Ovary (tissue), 9 donors: ENCODE data around the gene MOXD1. TPM values are rescaled to one million over a fixed set of nuclear protein-coding genes. Genes with fewer than 3 reads are reported as not detected.
"Not testable (repeated sequence)": the region's sequence is repeated elsewhere in the genome, so short reads cannot be mapped to it uniquely, and the experiment has no call there.

Source experiments
- DNase-seq, 5 donors: peaks; one replicate each; pipeline ENCODE4 v3.0.0-alpha.2; 2019 to 2020
- H3K27ac ChIP-seq, 2 donors: fragments of 200-600 bp; one replicate each; pipeline versions ENCODE4 v1.5.1 to v1.8.0; 2019 to 2022
- H3K27me3 ChIP-seq: fragments of 200-600 bp; one replicate; pipeline ENCODE4 v1.8.0; 2022
- H3K36me3 ChIP-seq: fragments of 200-600 bp; sonication (generic); one replicate; pipeline ENCODE4 v1.5.1; 2019
- H3K4me1 ChIP-seq: one replicate; pipeline ENCODE4 v1.8.1; 2013; ENCODE audit warnings: mild to moderate bottlenecking, moderate library complexity; ENCODE audit not compliant: insufficient read depth
- H3K4me3 ChIP-seq: fragments of 200-600 bp; sonication (generic); one replicate; pipeline ENCODE4 v1.5.1; 2017
- H3K9me3 ChIP-seq, 2 donors: fragments of 200-600 bp in 1 of 2; sonication (generic) in 1 of 2; one replicate each; pipeline versions ENCODE4 v1.5.1 to v1.8.1; 2013 to 2019; ENCODE audit warnings: mild to moderate bottlenecking in 1 of 2, moderate library complexity in 1 of 2
- CTCF ChIP-seq, 3 donors: fragments of 450-650 bp in 2 of 3; fragments of 200-600 bp in 1 of 3; IDR thresholded peaks; one replicate each; pipeline versions ENCODE4 v1.5.1 to v1.8.0; 2016 to 2022; ENCODE audit warnings: antibody characterized with exemption in 3 of 3, mild to moderate bottlenecking in 1 of 3
- EP300 ChIP-seq: sonication (generic); formaldehyde crosslinking; IDR thresholded peaks from one replicate; pipeline ENCODE4 v1.6.1; 2017; ENCODE audit warnings: antibody characterized with exemption
- POLR2A ChIP-seq: fragments of 450-650 bp; IDR thresholded peaks from one replicate; pipeline ENCODE4 v1.6.1; 2017; ENCODE audit warnings: antibody characterized with exemption, mild to moderate bottlenecking, moderate library complexity
- WGBS, 3 donors: extraction: QIAGEN DNeasy Blood & Tissue Kit in 1 of 3; methylation state at CpG; one replicate each; pipeline versions ENCODE4 v1.1.5 to v1.1.7; 2013 to 2017; 5-methylcytosine and 5-hydroxymethylcytosine counted together
- intact Hi-C, 4 donors: fragments of 100-400 bp; cut with DNase I; formaldehyde crosslinking; loops; one replicate each; pipeline versions ENCODE4 v1.11.0 to v1.15.1; 2022 to 2023
- polyA plus RNA-seq, 2 donors: library from polyadenylated mRNA; stranded (reverse); fragments of 200-250 nt in 1 of 2; fragments of 350-450 nt in 1 of 2; fragmentation: Illumina TruSeq in 1 of 2; extraction: RNeasy Lipid Tissue Mini Kit (QIAGEN cat#74804) in 1 of 2; gene quantifications; one replicate each; pipeline ENCODE4 v1.2.3, GENCODE V29; 2013 to 2014
- total RNA-seq, 7 donors: library from RNA; depleted of rRNA in 2 of 7; stranded (reverse); fragments of >200 nt in 2 of 7; fragmentation: NEBNext Ultra II Directional in 3 of 7; extraction: Animal tissue kit (Norgen Biotek cat#: 25700) in 3 of 7; gene quantifications; one replicate each; pipeline versions ENCODE4 v1.1.0 to v1.2.4, GENCODE V29; 2016 to 2023
- donor health status: DM: no; HTN: no; CAD: no; lungs with moderate emphysema.
- donor health status: DM: no; HTN: no; CAD: no.
- donor health status: Bipolar disorder and iron deficiency.
- donor health status: DM: yes; HTN: yes; CAD: no.
- donor health status: DM: no; HTN: no; CAD: no.
- donor health status: DM: yes; HTN: yes; CAD: no.

Gene MOXD1
- total and polyA plus RNA-seq, 9 donors, result 0.31 to 4.2 (median 0.77) TPM

- Histone ChIP-seq H3K27me3 (no peaks in the 10 kb centered on the region), H3K36me3 (no peaks in the 10 kb centered on the region), H3K4me3 (no peak overlapping the region), H3K4me1 (no peaks in the 10 kb centered on the region), H3K9me3 (no peaks in the 10 kb centered on the region), H3K27ac (no peak overlapping the region)
- no peak for TF ChIP-seq EP300
- intact Hi-C loops, result no loop called here
- WGBS, 3 donors, result 41 to 43% (median 42%) methylated on average over 2 of the region's 2 CpGs
- no peak for DNase-seq
Measured at GRCh38 chr6:132310921-132311320, 90.4 kb downstream of the MOXD1 start.

- H3K27ac ChIP-seq, intact Hi-C loops, H3K4me3 ChIP-seq, H3K9me3 ChIP-seq, DNase-seq, H3K27me3 ChIP-seq, H3K4me1 ChIP-seq, H3K36me3 ChIP-seq: not testable (repeated sequence)
- 91 to 93% (median 92%) methylated on average over 4 of the region's 4 CpGs for WGBS, 3 donors
Measured at GRCh38 chr6:132310151-132310550, 91.1 kb downstream of the MOXD1 start.

DNA sequence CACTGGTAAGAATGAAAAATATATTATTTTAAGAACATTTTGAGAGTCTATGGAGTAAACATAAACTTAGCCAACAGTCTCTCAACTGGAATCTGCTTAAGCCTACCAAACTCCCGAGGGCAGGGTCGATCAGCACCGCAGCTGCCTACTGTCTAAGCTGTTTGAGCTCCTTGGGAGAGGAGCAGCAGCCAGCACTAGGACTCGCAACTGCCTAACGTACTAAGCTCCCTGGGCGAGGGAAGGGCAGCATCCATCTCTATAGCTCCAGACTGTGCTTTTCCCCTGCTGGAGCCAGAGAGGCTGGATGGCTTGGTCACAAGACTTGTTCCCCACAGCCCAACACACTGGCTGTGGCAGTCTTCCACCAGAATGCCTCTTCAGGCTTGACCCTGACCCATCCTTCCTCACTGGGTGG, 96.4 kb downstream of the MOXD1 start:
- intact Hi-C loops, result no loop called here
- 20 to 42% (median 25%) methylated on average over 6 of the region's 6 CpGs for WGBS, 3 donors
- Histone ChIP-seq H3K9me3 (no peaks in the 10 kb centered on the region), H3K4me3 (no peak overlapping the region), H3K4me1 (no peaks in the 10 kb centered on the region), H3K27ac (no peak overlapping the region), H3K36me3 (no peaks in the 10 kb centered on the region), H3K27me3 (no peaks in the 10 kb centered on the region)
- TF ChIP-seq EP300, result no peak
- TF ChIP-seq CTCF (IDR thresholded peaks at IDR 0.05), result no peak
- no peak for TF ChIP-seq POLR2A
- DNase-seq, result peak; percentile 15 to 48 (median 21)

DNA sequence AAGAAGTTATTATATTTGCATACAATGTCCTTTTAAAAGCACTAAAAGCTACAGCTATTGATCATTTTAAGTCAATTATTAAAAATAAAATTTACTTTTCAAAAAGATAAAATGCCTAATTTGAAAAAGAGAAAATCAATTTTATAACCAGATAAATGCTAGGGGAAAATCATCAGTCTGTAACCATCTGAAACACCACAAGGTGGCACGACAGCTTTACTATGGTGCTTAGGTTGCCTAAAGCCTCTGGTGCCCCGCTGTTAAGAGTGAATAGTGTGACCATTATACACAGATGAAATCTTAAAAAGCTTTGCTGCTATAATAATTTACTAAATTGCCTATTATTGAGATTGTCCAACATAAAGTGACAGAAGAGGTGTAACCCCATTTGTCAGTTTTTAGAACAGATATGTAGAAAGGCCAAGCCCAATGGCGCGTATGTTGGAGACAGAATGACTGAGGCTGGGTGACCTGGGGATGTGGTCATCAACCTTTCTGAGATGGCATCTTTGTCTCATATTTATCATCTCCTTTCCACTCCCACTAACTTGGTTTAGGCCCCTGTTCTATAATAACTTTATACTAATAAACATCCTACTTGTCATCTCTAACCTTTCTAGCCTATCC, 100.8 kb downstream of the MOXD1 start:
- no peak overlapping the region for H3K27ac ChIP-seq
- no peaks in the 10 kb centered on the region for H3K9me3 ChIP-seq
- no peak overlapping the region for H3K4me3 ChIP-seq
- WGBS, 3 donors, result 57 to 58% (median 58%) methylated on average over 4 of the region's 4 CpGs
- no peaks in the 10 kb centered on the region for H3K36me3 ChIP-seq
- no peaks in the 10 kb centered on the region for H3K27me3 ChIP-seq
- no peaks in the 10 kb centered on the region for H3K4me1 ChIP-seq
- no peak for DNase-seq
- TF ChIP-seq CTCF (IDR thresholded peaks at IDR 0.05), result no peak
- no peak for TF ChIP-seq EP300
- no peak for TF ChIP-seq POLR2A
- intact Hi-C loops, result no loop called here

- DNase-seq, result no peak
- H3K9me3 ChIP-seq, result no peaks in the 10 kb centered on the region
- intact Hi-C loops, result loop anchor here in 1 of 4 donors (10.0 kb wide), 1 partner anchor 186 kb away; no protein-coding TSS in a partner anchor
- H3K4me3 ChIP-seq, result no peak overlapping the region
- no peak overlapping the region for H3K27ac ChIP-seq
- no peaks in the 10 kb centered on the region for H3K27me3 ChIP-seq
- TF ChIP-seq CTCF (IDR thresholded peaks at IDR 0.05) (no peak), EP300 (no peak), POLR2A (no peak)
- no peaks in the 10 kb centered on the region for H3K4me1 ChIP-seq
- H3K36me3 ChIP-seq, result no peaks in the 10 kb centered on the region
Measured at GRCh38 chr6:132298344-132298949, 102.8 kb downstream of the MOXD1 start.
